IPS-11a (cell line): ENCODE data around the gene CCDC188.

Experiments used
- H3K4me3 ChIP-seq: one replicate; pipeline ENCODE4 v1.5.1; 2013; ENCODE audit warnings: low read depth, low read length, control low read depth

Gene CCDC188

GRCh38 chr22:20185750-20186149 lies 34.9 kb upstream of the CCDC188 start:
- no peak overlapping the region for H3K4me3 ChIP-seq

GRCh38 chr22:20184501-20185165 lies 33.8 kb upstream of the CCDC188 start:
- no peak overlapping the region for H3K4me3 ChIP-seq

GRCh38 chr22:20183823-20184222 lies 33.0 kb upstream of the CCDC188 start:
- no peak overlapping the region for H3K4me3 ChIP-seq

- no peak overlapping the region for H3K4me3 ChIP-seq
These were observed 32.2 kb upstream of the CCDC188 start for GRCh38 chr22:20183101-20183500.

GRCh38 chr22:20182365-20182764 lies 31.5 kb upstream of the CCDC188 start:
- H3K4me3 ChIP-seq, result no peak overlapping the region

GRCh38 chr22:20181884-20182236 lies 31.0 kb upstream of the CCDC188 start:
- no peak overlapping the region for H3K4me3 ChIP-seq

- no peak overlapping the region for H3K4me3 ChIP-seq
These were observed 30.5 kb upstream of the CCDC188 start for GRCh38 chr22:20181194-20181883.

GRCh38 chr22:20180640-20181039 lies 29.8 kb upstream of the CCDC188 start:
- H3K4me3 ChIP-seq, result no peak overlapping the region

GRCh38 chr22:20180245-20180630 lies 29.4 kb upstream of the CCDC188 start:
- H3K4me3 ChIP-seq, result no peak overlapping the region

- no peak overlapping the region for H3K4me3 ChIP-seq
These were observed 28.8 kb upstream of the CCDC188 start for GRCh38 chr22:20179455-20180244.

- H3K4me3 ChIP-seq, result no peak overlapping the region
These were observed 28.0 kb upstream of the CCDC188 start for GRCh38 chr22:20178915-20179227.

GRCh38 chr22:20178075-20178914 lies 27.4 kb upstream of the CCDC188 start:
- no peak overlapping the region for H3K4me3 ChIP-seq

GRCh38 chr22:20177217-20177911 lies 26.5 kb upstream of the CCDC188 start:
- no peak overlapping the region for H3K4me3 ChIP-seq

GRCh38 chr22:20176421-20177085 lies 25.7 kb upstream of the CCDC188 start:
- H3K4me3 ChIP-seq, result no peak overlapping the region

GRCh38 chr22:20175597-20175900 lies 24.7 kb upstream of the CCDC188 start:
- no peak overlapping the region for H3K4me3 ChIP-seq

- H3K4me3 ChIP-seq, result no peak overlapping the region
These were observed 24.1 kb upstream of the CCDC188 start for GRCh38 chr22:20174785-20175596.

GRCh38 chr22:20173772-20174171 lies 22.9 kb upstream of the CCDC188 start:
- H3K4me3 ChIP-seq, result no peak overlapping the region

GRCh38 chr22:20173246-20173645 lies 22.4 kb upstream of the CCDC188 start:
- no peak overlapping the region for H3K4me3 ChIP-seq

- no peak overlapping the region for H3K4me3 ChIP-seq
These were observed 21.3 kb upstream of the CCDC188 start for GRCh38 chr22:20172141-20172613.
